Activated T-helper 17 cell treated with anti-CD3 and anti-CD28 coated beads, Interleukin-2, amount 50 U/mL, for 72 hours (primary cell): Measurements from ENCODE around the gene CPLANE1. TPM values are rescaled to one million over a fixed set of nuclear protein-coding genes. Genes with fewer than 3 reads are reported as not detected.
"Not testable (repeated sequence)": the region's sequence is repeated elsewhere in the genome, so short reads cannot be mapped to it uniquely, and the experiment has no call there.

Experiments
- ATAC-seq: fragments of 150-1000 bp; cut with Tn5 transposase; replicated peaks from 2 replicates; pipeline ENCODE4 v1.10.0; 2021; ENCODE audit warnings: mild to moderate bottlenecking, moderate library complexity
- H3K27ac Mint-ChIP-seq: one replicate; pipeline ENCODE4 v1.8.0; 2022; ENCODE audit warnings: mixed read lengths
- H3K27me3 Mint-ChIP-seq: one replicate; pipeline ENCODE4 v1.8.0; 2022; ENCODE audit warnings: mixed read lengths
- H3K36me3 Mint-ChIP-seq: one replicate; pipeline ENCODE4 v1.8.0; 2022; ENCODE audit warnings: low read depth, mild to moderate bottlenecking, mixed read lengths
- H3K4me1 Mint-ChIP-seq: one replicate; pipeline ENCODE4 v1.8.0; 2022; ENCODE audit warnings: mixed read lengths
- H3K4me3 Mint-ChIP-seq: one replicate; pipeline ENCODE4 v1.8.0; 2022; ENCODE audit warnings: mild to moderate bottlenecking, mixed read lengths
- H3K9me3 Mint-ChIP-seq: one replicate; pipeline ENCODE4 v1.8.0; 2022; ENCODE audit warnings: mixed read lengths
- total RNA-seq, 2 donors: library from RNA; stranded (reverse); gene quantifications; one replicate each; pipeline ENCODE4 v1.2.3, GENCODE V29; 2022

Gene CPLANE1
- total RNA-seq, 2 donors from 2014 or later: 5.8 to 9.0 TPM

GRCh38 chr5:37121027-37121426 is 128.1 kb downstream of the CPLANE1 start:
- Mint-ChIP-seq H3K9me3 (no peaks in the 10 kb centered on the region), H3K4me3 (no peak overlapping the region), H3K36me3 (peaks cover 21% of the 10 kb centered on the region), H3K27me3 (no peaks in the 10 kb centered on the region), H3K27ac (no peak overlapping the region), H3K4me1 (no peaks in the 10 kb centered on the region)
- no peak for ATAC-seq

GRCh38 chr5:37120270-37120669 is 128.9 kb downstream of the CPLANE1 start:
- Mint-ChIP-seq H3K4me1 (no peaks in the 10 kb centered on the region), H3K27ac (no peak overlapping the region), H3K36me3 (peaks cover 21% of the 10 kb centered on the region), H3K27me3 (no peaks in the 10 kb centered on the region), H3K9me3 (no peaks in the 10 kb centered on the region), H3K4me3 (no peak overlapping the region)
- no peak for ATAC-seq

DNA sequence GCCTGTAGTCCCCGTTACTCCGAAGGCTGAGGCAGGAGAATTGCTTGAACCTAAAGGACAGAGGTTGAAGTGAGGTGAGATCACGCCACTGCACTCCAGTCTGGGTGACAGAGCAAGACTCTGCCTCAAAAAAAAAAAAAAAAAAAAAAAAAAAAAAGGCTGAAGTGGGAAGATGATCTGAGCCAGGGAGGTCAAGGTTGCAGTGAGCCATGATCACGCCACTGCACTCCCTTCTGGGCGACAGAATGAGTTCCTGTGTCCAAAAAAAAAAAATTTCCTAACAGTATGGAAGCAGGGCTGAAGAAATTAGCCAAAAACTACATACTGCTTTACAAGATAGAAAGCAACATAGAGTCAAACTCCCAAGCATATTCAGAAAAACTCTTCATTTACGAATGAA is 132.8 kb downstream of the CPLANE1 start:
- no peak overlapping the region for H3K27ac Mint-ChIP-seq
- no peak overlapping the region for H3K4me3 Mint-ChIP-seq
- no peaks in the 10 kb centered on the region for H3K27me3 Mint-ChIP-seq
- H3K4me1 Mint-ChIP-seq: peaks cover 20% of the 10 kb centered on the region
- H3K9me3 Mint-ChIP-seq: no peaks in the 10 kb centered on the region
- peaks cover 43% of the 10 kb centered on the region for H3K36me3 Mint-ChIP-seq
- no peak for ATAC-seq

DNA sequence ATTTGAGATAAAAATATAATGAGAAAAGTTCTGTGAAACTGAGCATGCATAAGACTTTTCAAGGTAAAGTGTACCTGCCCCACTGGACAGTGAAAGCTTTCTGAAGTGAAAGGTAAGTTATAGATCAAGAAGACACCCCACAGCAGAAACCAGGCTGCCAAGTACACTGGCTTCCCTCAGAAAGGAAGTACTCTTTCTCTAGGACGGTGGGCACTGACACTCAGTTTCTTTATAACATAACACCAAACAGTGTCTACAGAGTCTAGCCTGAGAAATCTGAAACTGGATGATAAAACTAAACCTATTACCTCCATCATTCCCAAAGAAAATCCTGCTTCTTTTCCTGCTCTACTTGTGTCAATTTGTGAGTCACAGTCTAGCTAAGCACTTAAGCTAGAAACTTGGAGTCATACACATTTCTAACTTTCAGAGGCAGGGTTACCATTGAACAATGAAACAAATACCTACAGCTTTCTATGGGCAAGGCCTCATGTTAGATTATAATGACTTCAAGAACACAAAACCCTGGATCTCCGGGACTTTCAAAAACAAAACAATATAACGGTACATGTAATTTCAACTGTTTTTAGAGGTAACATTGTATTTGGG is 136.7 kb downstream of the CPLANE1 start:
- peak; percentile 78 for ATAC-seq
- H3K36me3 Mint-ChIP-seq: peaks cover 36% of the 10 kb centered on the region

GRCh38 chr5:37111426-37112382 is 137.5 kb downstream of the CPLANE1 start:
- Mint-ChIP-seq H3K36me3 (peaks cover 43% of the 10 kb centered on the region), H3K27ac (peak overlapping the region; percentile 86), H3K4me1 (peaks cover 27% of the 10 kb centered on the region), H3K4me3 (peak overlapping the region; percentile 62), H3K9me3 (no peaks in the 10 kb centered on the region), H3K27me3 (peaks cover 5% of the 10 kb centered on the region)
- peak; percentile 77 for ATAC-seq

More for the DNA sequence above, 136.7 kb downstream of the CPLANE1 start:
- Mint-ChIP-seq H3K4me3 (peak overlapping the region; percentile 62), H3K9me3 (no peaks in the 10 kb centered on the region), H3K4me1 (peaks cover 27% of the 10 kb centered on the region), H3K27me3 (peaks cover 5% of the 10 kb centered on the region), H3K27ac (peak overlapping the region; percentile 86)

- no peak overlapping the region for H3K4me3 Mint-ChIP-seq
- H3K4me1 Mint-ChIP-seq: peaks cover 27% of the 10 kb centered on the region
- peaks cover 5% of the 10 kb centered on the region for H3K27me3 Mint-ChIP-seq
- H3K9me3 Mint-ChIP-seq: no peaks in the 10 kb centered on the region
- H3K36me3 Mint-ChIP-seq: peaks cover 48% of the 10 kb centered on the region
- H3K27ac Mint-ChIP-seq: no peak overlapping the region
- ATAC-seq: no peak
Observed at GRCh38 chr5:37110135-37110534, 139.0 kb downstream of the CPLANE1 start.

DNA sequence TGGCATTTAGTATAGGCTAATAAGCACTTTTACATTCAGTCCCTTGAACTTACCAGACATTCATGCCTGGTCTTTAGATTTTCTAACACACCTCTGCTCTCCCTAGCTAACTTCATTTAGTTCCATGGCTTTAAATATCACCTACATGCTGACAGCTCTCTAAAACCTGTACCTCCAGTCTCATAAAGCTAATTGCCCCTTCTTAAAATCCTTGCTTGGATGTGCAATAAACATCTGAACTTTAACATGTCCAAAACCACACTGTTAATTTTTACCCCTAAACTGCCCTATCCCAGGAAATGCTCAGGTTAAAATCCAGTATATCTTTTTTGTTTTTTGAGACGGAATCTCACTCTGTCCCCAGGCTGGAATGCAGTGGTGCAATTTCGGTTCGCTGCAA is 139.8 kb downstream of the CPLANE1 start:
- no peak overlapping the region for H3K27ac Mint-ChIP-seq
- peaks cover 5% of the 10 kb centered on the region for H3K27me3 Mint-ChIP-seq
- no peaks in the 10 kb centered on the region for H3K9me3 Mint-ChIP-seq
- H3K36me3 Mint-ChIP-seq: peaks cover 43% of the 10 kb centered on the region
- no peak for ATAC-seq
- H3K4me1 Mint-ChIP-seq: peaks cover 27% of the 10 kb centered on the region
- no peak overlapping the region for H3K4me3 Mint-ChIP-seq

DNA sequence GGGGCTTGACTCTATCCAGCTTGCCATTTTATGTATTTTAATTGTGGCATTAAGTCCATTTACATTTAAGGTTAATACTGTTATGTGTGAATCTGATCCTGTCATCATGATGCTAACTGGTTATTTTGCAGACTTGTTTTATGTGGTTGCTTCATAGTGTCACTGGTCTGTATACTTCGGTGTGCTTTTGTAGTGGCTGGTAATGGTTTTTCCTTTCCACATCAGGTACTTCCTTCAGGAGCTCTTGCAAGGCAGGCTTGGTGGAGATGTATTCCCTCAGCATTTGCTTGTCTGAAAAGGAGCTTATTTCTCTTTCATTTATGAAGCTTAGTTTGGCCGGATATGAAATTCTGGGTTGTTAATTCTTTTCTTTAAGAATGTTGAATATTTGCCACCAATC is 145.9 kb downstream of the CPLANE1 start:
- H3K9me3 Mint-ChIP-seq: peaks cover 4% of the 10 kb centered on the region
- H3K27ac Mint-ChIP-seq: no peak overlapping the region
- H3K27me3 Mint-ChIP-seq: no peaks in the 10 kb centered on the region
- no peak for ATAC-seq
- no peaks in the 10 kb centered on the region for H3K4me1 Mint-ChIP-seq
- peaks cover 28% of the 10 kb centered on the region for H3K36me3 Mint-ChIP-seq
- no peak overlapping the region for H3K4me3 Mint-ChIP-seq

DNA sequence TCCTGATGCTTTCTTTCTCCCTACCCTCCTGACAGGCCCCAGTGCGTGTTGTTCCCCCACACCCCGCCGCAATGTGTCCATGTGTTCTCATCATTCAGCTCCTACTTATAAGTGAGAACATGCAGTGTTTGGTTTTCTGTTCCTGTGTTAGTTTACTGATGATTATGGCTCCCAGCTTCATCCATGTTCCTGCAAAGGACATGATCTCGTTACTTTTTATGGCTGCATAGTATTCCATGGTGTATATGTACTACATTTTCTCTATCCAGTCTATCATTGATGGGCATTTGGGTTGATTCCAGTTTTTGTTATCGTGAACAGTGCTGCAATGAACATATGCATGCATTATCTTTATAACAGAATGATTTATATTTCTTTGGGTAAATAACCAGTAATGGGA is 149.9 kb downstream of the CPLANE1 start:
- H3K9me3 Mint-ChIP-seq: peaks cover 10% of the 10 kb centered on the region

DNA sequence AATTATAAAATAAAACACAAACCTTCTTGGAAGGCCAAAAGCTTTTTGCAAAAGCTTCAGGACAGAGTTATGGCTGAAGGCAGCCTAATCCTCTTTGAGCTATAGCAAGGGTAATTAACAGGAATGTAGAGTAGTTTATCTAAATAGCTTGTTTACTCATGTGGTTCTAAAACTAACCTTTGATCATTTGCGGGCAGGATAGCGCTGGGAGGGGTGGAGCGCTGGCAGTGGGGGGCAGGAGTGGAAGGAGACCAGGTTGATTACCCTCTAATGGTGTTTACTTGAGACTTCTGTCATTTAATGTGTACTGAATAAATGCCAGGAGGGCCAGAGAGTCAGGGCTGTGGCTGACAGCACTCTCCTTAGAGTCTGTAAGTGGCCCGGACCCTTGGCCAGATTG is 155.4 kb downstream of the CPLANE1 start:
- not testable (repeated sequence) for H3K4me1 Mint-ChIP-seq, H3K36me3 Mint-ChIP-seq, H3K4me3 Mint-ChIP-seq, H3K9me3 Mint-ChIP-seq, H3K27ac Mint-ChIP-seq, ATAC-seq, H3K27me3 Mint-ChIP-seq

More for the DNA sequence above, 149.9 kb downstream of the CPLANE1 start:
- H3K4me3 Mint-ChIP-seq, ATAC-seq, H3K4me1 Mint-ChIP-seq, H3K36me3 Mint-ChIP-seq, H3K27ac Mint-ChIP-seq, H3K27me3 Mint-ChIP-seq: not testable (repeated sequence)

GRCh38 chr5:37090781-37091180 is 158.4 kb downstream of the CPLANE1 start:
- no peak for ATAC-seq
- no peaks in the 10 kb centered on the region for H3K36me3 Mint-ChIP-seq

GRCh38 chr5:37090123-37090726 is 159.0 kb downstream of the CPLANE1 start:
- no peak for ATAC-seq
- Mint-ChIP-seq H3K9me3 (peaks cover 6% of the 10 kb centered on the region), H3K4me3 (no peak overlapping the region), H3K27ac (peak overlapping the region; percentile 49), H3K36me3 (no peaks in the 10 kb centered on the region), H3K4me1 (no peaks in the 10 kb centered on the region), H3K27me3 (no peaks in the 10 kb centered on the region)

More at GRCh38 chr5:37090781-37091180, 158.4 kb downstream of the CPLANE1 start:
- Mint-ChIP-seq H3K27me3 (no peaks in the 10 kb centered on the region), H3K27ac (peak overlapping the region; percentile 49), H3K9me3 (peaks cover 6% of the 10 kb centered on the region), H3K4me1 (no peaks in the 10 kb centered on the region), H3K4me3 (no peak overlapping the region)

DNA sequence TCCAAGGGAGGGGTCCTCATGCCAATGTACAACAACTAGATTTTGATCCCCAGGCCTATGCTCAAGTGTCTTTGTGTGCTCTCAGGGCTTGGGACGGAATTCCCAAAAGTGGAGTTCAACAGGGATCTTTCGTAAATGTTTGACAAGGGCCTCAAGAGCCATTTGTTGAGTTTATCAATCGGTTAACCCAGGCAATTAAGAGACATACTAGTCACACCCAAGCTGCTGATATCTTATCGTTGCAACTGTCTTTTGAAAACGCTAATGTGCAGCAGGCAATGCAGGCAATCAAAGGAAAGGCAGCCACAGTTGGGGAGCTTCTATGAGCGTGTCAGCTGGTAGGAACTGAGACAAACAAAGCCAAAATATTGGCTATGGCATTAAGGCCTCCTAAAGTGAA is 161.2 kb downstream of the CPLANE1 start:
- no peaks in the 10 kb centered on the region for H3K4me1 Mint-ChIP-seq
- H3K27me3 Mint-ChIP-seq: no peaks in the 10 kb centered on the region
- H3K9me3 Mint-ChIP-seq: no peaks in the 10 kb centered on the region
- H3K27ac Mint-ChIP-seq: no peak overlapping the region
- ATAC-seq: no peak
- no peak overlapping the region for H3K4me3 Mint-ChIP-seq
- H3K36me3 Mint-ChIP-seq: no peaks in the 10 kb centered on the region

DNA sequence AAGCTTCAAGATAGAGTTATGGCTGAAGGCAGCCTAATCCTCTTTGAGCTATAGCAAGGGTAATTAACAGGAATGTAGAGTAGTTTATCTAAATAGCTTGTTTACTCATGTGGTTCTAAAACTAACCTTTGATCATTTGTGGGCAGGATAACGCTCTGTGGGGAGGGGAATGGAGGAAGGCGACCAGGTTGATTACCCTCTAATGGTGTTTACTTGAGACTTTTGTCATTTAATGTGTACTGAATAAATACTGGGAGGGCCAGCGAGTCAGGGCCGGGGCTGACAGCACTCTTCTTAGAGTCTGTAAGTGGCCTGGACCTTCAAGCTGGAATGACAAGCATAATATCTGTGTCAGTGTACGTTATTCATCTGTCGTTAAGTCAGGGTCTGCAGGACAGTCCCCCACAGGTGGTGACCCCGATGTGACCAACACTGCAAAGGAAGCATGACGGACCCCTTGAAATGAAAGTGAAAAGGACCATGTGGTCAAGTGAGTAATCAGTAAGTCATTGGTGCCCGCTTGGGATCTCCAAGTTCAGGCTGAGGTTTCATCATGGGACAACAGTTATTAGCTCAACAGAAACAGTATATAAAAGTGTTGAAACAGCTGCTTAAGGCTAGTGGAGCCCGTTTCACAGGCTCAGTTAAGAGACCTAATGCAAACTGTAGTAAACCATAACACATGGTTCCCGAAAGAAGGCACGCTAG is 162.6 kb downstream of the CPLANE1 start:
- H3K27me3 Mint-ChIP-seq: no peaks in the 10 kb centered on the region
- ATAC-seq: no peak
- no peak overlapping the region for H3K27ac Mint-ChIP-seq
- no peaks in the 10 kb centered on the region for H3K9me3 Mint-ChIP-seq
- no peaks in the 10 kb centered on the region for H3K36me3 Mint-ChIP-seq
- no peak overlapping the region for H3K4me3 Mint-ChIP-seq
- H3K4me1 Mint-ChIP-seq: no peaks in the 10 kb centered on the region
